ENCODE measurements around the gene PLXNA1. TPM values are rescaled to one million over a fixed set of nuclear protein-coding genes. Genes with fewer than 3 reads are reported as not detected.

PLXNA1 gene
- total and polyA plus RNA-seq, 5 donors from 2014 or later = 0.25 to 12.6 (median 0.36) TPM

- Mint-ChIP-seq H3K9me3 (no peaks in the 10 kb centered on the region), H3K4me3 (no peak overlapping the region), H3K4me1 (peaks cover 0 to 13% (median 6%) of the 10 kb centered on the region in 4 donors), H3K36me3 (peaks cover 11% of the 10 kb centered on the region), H3K27me3 (peaks cover 6% of the 10 kb centered on the region), H3K27ac (peak overlapping the region in 1 of 3 donors; percentile 52)
- Histone ChIP-seq H3K9me3 (ENCODE audit: control insufficient read depth in 2 of 2, low read length in 2 of 2) (no peaks in the 10 kb centered on the region), H3K36me3 (ENCODE audit: control insufficient read depth, insufficient read depth, low read length) (no peaks in the 10 kb centered on the region), H3K4me1 (ENCODE audit: control insufficient read depth, insufficient read depth, low read length, poor library complexity, severe bottlenecking) (peaks cover 14% of the 10 kb centered on the region), H3K27me3 (ENCODE audit: control insufficient read depth, insufficient read depth, low read length) (no peaks in the 10 kb centered on the region), H3K27ac (ENCODE audit: insufficient read depth, low read length, poor library complexity, severe bottlenecking) (no peak overlapping the region), H3K4me3 (ENCODE audit: low read depth, low read length) (no peak overlapping the region)
- no peak for DNase-seq
- no peak for ATAC-seq (ENCODE audit: low read depth in 2 of 2)
These were observed 4.2 kb downstream of the PLXNA1 start for GRCh38 chr3:126987129-126987528.

- H3K27ac Mint-ChIP-seq = peak overlapping the region in 2 of 3 donors; percentile 38 to 52
- no peaks in the 10 kb centered on the region for H3K9me3 ChIP-seq (ENCODE audit: control insufficient read depth in 2 of 2, low read length in 2 of 2)
- no peaks in the 10 kb centered on the region for H3K27me3 ChIP-seq (ENCODE audit: control insufficient read depth, insufficient read depth, low read length)
- no peak overlapping the region for H3K27ac ChIP-seq (ENCODE audit: insufficient read depth, low read length, poor library complexity, severe bottlenecking)
- H3K36me3 ChIP-seq (ENCODE audit: control insufficient read depth, insufficient read depth, low read length) = no peaks in the 10 kb centered on the region
- ATAC-seq (ENCODE audit: low read depth in 2 of 2) (no peak), DNase-seq (no peak)
- H3K27me3 Mint-ChIP-seq = peaks cover 6% of the 10 kb centered on the region
- no peak overlapping the region for H3K4me3 ChIP-seq (ENCODE audit: low read depth, low read length)
- peaks cover 0 to 10% (median 4%) of the 10 kb centered on the region in 4 donors for H3K4me1 Mint-ChIP-seq
- peaks cover 11% of the 10 kb centered on the region for H3K36me3 Mint-ChIP-seq
- H3K4me1 ChIP-seq (ENCODE audit: control insufficient read depth, insufficient read depth, low read length, poor library complexity, severe bottlenecking) = peaks cover 11% of the 10 kb centered on the region
- H3K4me3 Mint-ChIP-seq = no peak overlapping the region
- H3K9me3 Mint-ChIP-seq = no peaks in the 10 kb centered on the region
These were observed 4.7 kb downstream of the PLXNA1 start for GRCh38 chr3:126987596-126987995.

- Mint-ChIP-seq H3K27me3 (peaks cover 6% of the 10 kb centered on the region), H3K4me1 (peaks cover 0 to 10% (median 4%) of the 10 kb centered on the region in 4 donors), H3K4me3 (no peak overlapping the region), H3K9me3 (no peaks in the 10 kb centered on the region), H3K36me3 (peaks cover 11% of the 10 kb centered on the region), H3K27ac (no peak overlapping the region)
- ATAC-seq (ENCODE audit: low read depth in 2 of 2) = no peak
- no peak for DNase-seq
- Histone ChIP-seq H3K36me3 (ENCODE audit: control insufficient read depth, insufficient read depth, low read length) (no peaks in the 10 kb centered on the region), H3K27ac (ENCODE audit: insufficient read depth, low read length, poor library complexity, severe bottlenecking) (no peak overlapping the region), H3K4me3 (ENCODE audit: low read depth, low read length) (no peak overlapping the region), H3K27me3 (ENCODE audit: control insufficient read depth, insufficient read depth, low read length) (no peaks in the 10 kb centered on the region), H3K4me1 (ENCODE audit: control insufficient read depth, insufficient read depth, low read length, poor library complexity, severe bottlenecking) (peaks cover 11% of the 10 kb centered on the region), H3K9me3 (ENCODE audit: control insufficient read depth in 2 of 2, low read length in 2 of 2) (no peaks in the 10 kb centered on the region)
These were observed 5.6 kb downstream of the PLXNA1 start for GRCh38 chr3:126988451-126989021.

- no peak for ATAC-seq (ENCODE audit: low read depth in 2 of 2)
- H3K4me1 Mint-ChIP-seq = peaks cover 0 to 10% (median 6%) of the 10 kb centered on the region in 4 donors
These were observed 6.6 kb downstream of the PLXNA1 start for GRCh38 chr3:126989316-126990023.

GRCh38 chr3:126990024-126990700 is 7.2 kb downstream of the PLXNA1 start:
- ATAC-seq (ENCODE audit: low read depth in 2 of 2) = no peak

More at GRCh38 chr3:126989316-126990023, 6.6 kb downstream of the PLXNA1 start:
- H3K4me1 ChIP-seq (ENCODE audit: control insufficient read depth, insufficient read depth, low read length, poor library complexity, severe bottlenecking) = peaks cover 2% of the 10 kb centered on the region
- H3K36me3 ChIP-seq (ENCODE audit: control insufficient read depth, insufficient read depth, low read length) = no peaks in the 10 kb centered on the region
- no peaks in the 10 kb centered on the region for H3K9me3 Mint-ChIP-seq
- no peaks in the 10 kb centered on the region for H3K9me3 ChIP-seq (ENCODE audit: control insufficient read depth in 2 of 2, low read length in 2 of 2)
- no peaks in the 10 kb centered on the region for H3K27me3 ChIP-seq (ENCODE audit: control insufficient read depth, insufficient read depth, low read length)
- peaks cover 6% of the 10 kb centered on the region for H3K27me3 Mint-ChIP-seq
- no peak overlapping the region for H3K27ac Mint-ChIP-seq
- DNase-seq = no peak
- no peak overlapping the region for H3K4me3 Mint-ChIP-seq
- H3K27ac ChIP-seq (ENCODE audit: insufficient read depth, low read length, poor library complexity, severe bottlenecking) = no peak overlapping the region
- peaks cover 14% of the 10 kb centered on the region for H3K36me3 Mint-ChIP-seq
- no peak overlapping the region for H3K4me3 ChIP-seq (ENCODE audit: low read depth, low read length)

GRCh38 chr3:126990890-126991289 is 8.0 kb downstream of the PLXNA1 start:
- Mint-ChIP-seq H3K4me1 (peaks cover 0 to 10% (median 6%) of the 10 kb centered on the region in 4 donors), H3K36me3 (peaks cover 14% of the 10 kb centered on the region), H3K27me3 (no peaks in the 10 kb centered on the region), H3K27ac (no peak overlapping the region), H3K4me3 (peak overlapping the region in 2 of 4 donors; percentile 40 to 68), H3K9me3 (no peaks in the 10 kb centered on the region)
- Histone ChIP-seq H3K27ac (ENCODE audit: insufficient read depth, low read length, poor library complexity, severe bottlenecking) (no peak overlapping the region), H3K27me3 (ENCODE audit: control insufficient read depth, insufficient read depth, low read length) (no peaks in the 10 kb centered on the region), H3K9me3 (ENCODE audit: control insufficient read depth in 2 of 2, low read length in 2 of 2) (no peaks in the 10 kb centered on the region), H3K4me3 (ENCODE audit: low read depth, low read length) (no peak overlapping the region), H3K4me1 (ENCODE audit: control insufficient read depth, insufficient read depth, low read length, poor library complexity, severe bottlenecking) (no peaks in the 10 kb centered on the region), H3K36me3 (ENCODE audit: control insufficient read depth, insufficient read depth, low read length) (no peaks in the 10 kb centered on the region)
- DNase-seq (no peak), ATAC-seq (ENCODE audit: low read depth in 2 of 2) (no peak)

More at GRCh38 chr3:126990024-126990700, 7.2 kb downstream of the PLXNA1 start:
- no peaks in the 10 kb centered on the region for H3K9me3 Mint-ChIP-seq
- Histone ChIP-seq H3K9me3 (ENCODE audit: control insufficient read depth in 2 of 2, low read length in 2 of 2) (no peaks in the 10 kb centered on the region), H3K4me3 (ENCODE audit: low read depth, low read length) (no peak overlapping the region), H3K36me3 (ENCODE audit: control insufficient read depth, insufficient read depth, low read length) (no peaks in the 10 kb centered on the region), H3K27me3 (ENCODE audit: control insufficient read depth, insufficient read depth, low read length) (no peaks in the 10 kb centered on the region), H3K4me1 (ENCODE audit: control insufficient read depth, insufficient read depth, low read length, poor library complexity, severe bottlenecking) (no peaks in the 10 kb centered on the region), H3K27ac (ENCODE audit: insufficient read depth, low read length, poor library complexity, severe bottlenecking) (no peak overlapping the region)
- peaks cover 14% of the 10 kb centered on the region for H3K36me3 Mint-ChIP-seq
- peak overlapping the region in 1 of 4 donors; percentile 40 for H3K4me3 Mint-ChIP-seq
- H3K4me1 Mint-ChIP-seq = peaks cover 0 to 10% (median 6%) of the 10 kb centered on the region in 4 donors
- no peak for DNase-seq
- no peak overlapping the region for H3K27ac Mint-ChIP-seq
- peaks cover 5% of the 10 kb centered on the region for H3K27me3 Mint-ChIP-seq

GRCh38 chr3:126991366-126992200 is 8.7 kb downstream of the PLXNA1 start:
- H3K4me3 Mint-ChIP-seq = peak overlapping the region in 1 of 4 donors; percentile 68
- Histone ChIP-seq H3K27ac (ENCODE audit: insufficient read depth, low read length, poor library complexity, severe bottlenecking) (no peak overlapping the region), H3K9me3 (ENCODE audit: control insufficient read depth in 2 of 2, low read length in 2 of 2) (no peaks in the 10 kb centered on the region), H3K4me1 (ENCODE audit: control insufficient read depth, insufficient read depth, low read length, poor library complexity, severe bottlenecking) (no peaks in the 10 kb centered on the region), H3K36me3 (ENCODE audit: control insufficient read depth, insufficient read depth, low read length) (no peaks in the 10 kb centered on the region), H3K4me3 (ENCODE audit: low read depth, low read length) (no peak overlapping the region), H3K27me3 (ENCODE audit: control insufficient read depth, insufficient read depth, low read length) (no peaks in the 10 kb centered on the region)
- no peak overlapping the region for H3K27ac Mint-ChIP-seq
- DNase-seq (no peak), ATAC-seq (ENCODE audit: low read depth in 2 of 2) (no peak)
- H3K4me1 Mint-ChIP-seq = peaks cover 0 to 10% (median 6%) of the 10 kb centered on the region in 4 donors
- no peaks in the 10 kb centered on the region for H3K9me3 Mint-ChIP-seq
- H3K27me3 Mint-ChIP-seq = no peaks in the 10 kb centered on the region
- peaks cover 14% of the 10 kb centered on the region for H3K36me3 Mint-ChIP-seq
